Islet precursor cell (in vitro differentiated cells): Measurements from ENCODE around the gene DYRK4.
"Not testable (repeated sequence)": the region's sequence is repeated elsewhere in the genome, so short reads cannot be mapped to it uniquely, and the experiment has no call there.

Source experiments
- DNase-seq: peaks from one replicate; pipeline ENCODE4 v3.0.0-alpha.2; 2018

The DYRK4 gene

DNA sequence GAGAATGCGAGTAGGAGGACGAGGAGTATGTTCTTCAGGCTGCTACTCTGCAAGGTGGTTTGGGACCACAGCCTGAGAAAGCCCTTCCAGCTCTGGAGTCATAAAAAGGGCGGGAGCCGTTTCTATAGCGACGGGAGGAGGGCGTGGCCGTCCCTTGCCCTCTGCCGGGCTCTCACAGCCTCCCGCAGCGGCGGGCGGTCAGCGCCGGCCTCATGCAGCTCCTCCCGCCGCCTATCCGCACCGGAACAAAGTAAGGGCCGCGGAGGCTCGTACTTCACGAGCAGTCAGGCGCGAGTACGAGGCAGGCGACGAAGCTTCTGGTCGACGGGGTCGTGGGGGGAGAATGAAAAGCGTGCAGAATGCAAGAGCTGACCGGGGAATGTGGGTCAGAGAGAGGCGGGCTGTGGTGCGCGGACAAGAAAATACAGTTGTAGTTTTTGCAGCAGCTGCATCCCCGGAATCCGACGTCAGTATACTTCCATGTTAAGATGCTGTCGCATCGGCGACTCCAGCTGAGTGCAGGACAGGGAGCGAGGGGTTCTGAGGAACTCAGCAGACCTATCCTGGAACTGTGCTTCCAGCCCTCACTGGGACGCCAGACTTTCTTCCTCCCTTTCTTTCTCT is at the start of gene DYRK4:
Gene DYRK4 (plus strand): TSS at position 175 of the 624 bp plus-strand sequence. CDS start 38 bp downstream, at position 213.
- DNase-seq = peak; percentile 97

- DNase-seq = no peak
These were observed 43.8 kb upstream of the DYRK4 start for GRCh38 chr12:4518106-4518728.

- DNase-seq = not testable (repeated sequence)
These were observed 38.6 kb upstream of the DYRK4 start for GRCh38 chr12:4523443-4523842.

DNA sequence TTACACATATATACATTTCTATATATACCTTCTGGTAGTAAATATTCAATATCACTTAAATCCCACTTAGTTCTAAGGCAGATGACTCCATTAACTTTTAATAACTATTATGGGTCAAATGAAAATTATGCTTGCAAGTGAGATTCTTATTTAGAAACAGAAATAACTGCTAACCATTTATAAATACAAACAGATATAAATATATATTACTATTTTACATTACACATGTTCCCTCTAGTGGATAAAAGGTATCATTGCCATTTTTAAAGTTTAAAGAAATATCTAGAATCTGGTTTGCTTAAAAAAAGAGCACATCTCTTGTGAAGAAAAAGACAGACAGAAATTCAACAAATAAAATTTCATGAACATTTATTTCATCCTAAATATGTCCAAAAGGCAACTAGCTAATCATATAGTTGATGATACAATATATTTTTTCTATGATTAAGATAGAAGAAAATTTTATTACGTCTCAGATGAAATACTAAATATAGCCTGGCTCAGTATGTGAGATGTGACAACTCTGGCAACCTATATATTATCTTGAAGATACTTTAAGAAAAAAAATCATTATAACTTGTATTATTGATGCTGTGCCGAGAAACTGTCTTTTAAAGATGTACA is 35.0 kb upstream of the DYRK4 start:
- no peak for DNase-seq

DNA sequence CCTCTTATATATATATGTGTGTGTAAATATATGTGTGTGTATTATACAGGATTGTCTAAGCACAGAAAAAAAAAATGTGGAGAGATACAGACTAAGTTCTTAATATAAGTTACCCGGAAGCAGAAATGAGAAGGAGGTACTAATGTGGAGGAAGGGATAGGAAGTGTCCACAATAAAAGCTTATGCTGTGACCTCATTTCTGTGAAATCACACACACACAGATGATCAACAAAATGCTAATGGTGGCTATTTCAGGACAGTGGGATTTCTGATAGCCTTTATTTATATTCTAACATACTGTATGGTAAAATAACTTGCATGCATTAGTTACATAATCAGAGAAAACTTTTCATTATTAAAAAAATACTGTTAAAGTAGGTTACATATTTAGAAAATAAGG is 31.8 kb upstream of the DYRK4 start:
- no peak for DNase-seq

DNA sequence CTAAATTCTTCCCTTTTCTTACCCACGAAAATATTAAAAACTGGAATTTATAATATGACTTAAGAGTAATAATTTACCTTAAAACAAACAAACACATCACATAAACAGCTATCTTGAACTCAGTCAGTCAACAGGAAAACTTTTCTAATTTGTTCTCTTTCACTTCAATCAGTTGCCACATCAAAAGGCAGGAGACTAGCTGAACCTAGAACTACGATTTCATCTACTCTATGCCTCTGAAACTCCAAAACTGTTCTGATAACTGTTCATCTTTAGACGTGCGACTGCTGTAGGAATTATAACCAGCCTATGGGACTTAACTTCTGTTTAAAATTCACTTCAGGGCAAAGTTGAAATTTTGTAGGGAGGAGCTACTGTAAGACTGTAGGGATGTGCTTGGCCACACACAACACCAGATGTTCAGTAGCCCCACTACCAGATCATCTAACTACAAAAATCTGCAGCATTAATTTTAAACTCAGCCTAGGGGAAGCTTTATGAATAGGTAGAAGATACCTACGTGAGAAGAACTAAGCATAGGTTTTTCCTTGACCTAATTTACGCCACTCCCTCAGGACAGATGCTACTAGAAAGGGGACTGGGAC is 30.9 kb upstream of the DYRK4 start:
- DNase-seq = no peak

- DNase-seq = no peak
These were observed 26.9 kb upstream of the DYRK4 start for GRCh38 chr12:4535092-4535491.

DNA sequence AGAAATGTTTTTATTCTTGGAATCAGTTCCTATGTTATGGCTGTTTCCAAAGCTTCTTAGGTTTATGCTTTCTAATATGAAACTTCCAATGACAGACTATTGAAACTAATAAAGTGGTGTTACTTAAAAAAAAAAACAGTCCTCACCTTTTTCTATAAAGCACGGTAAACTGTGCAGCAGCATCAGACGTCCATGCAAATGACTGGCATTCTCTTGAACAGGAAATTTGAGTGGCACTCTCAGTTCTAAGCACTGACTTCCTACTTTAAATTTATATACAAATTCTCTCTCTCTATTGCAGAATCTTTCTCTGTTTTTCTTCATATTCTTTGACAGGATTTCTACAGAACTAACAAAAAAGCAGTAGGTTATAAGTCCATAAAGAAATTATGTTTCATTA is 26.1 kb upstream of the DYRK4 start:
- DNase-seq = no peak

- DNase-seq = peak; percentile 99
These were observed 23.5 kb upstream of the DYRK4 start, which contains the start of gene RAD51AP1 for GRCh38 chr12:4538207-4539160. Gene RAD51AP1, plus strand, starts transcription at chr12:4538890. Its CDS starts 50 bp downstream, at chr12:4538940.

- DNase-seq = no peak
These were observed 22.7 kb upstream of the DYRK4 start for GRCh38 chr12:4539167-4539870.

DNA sequence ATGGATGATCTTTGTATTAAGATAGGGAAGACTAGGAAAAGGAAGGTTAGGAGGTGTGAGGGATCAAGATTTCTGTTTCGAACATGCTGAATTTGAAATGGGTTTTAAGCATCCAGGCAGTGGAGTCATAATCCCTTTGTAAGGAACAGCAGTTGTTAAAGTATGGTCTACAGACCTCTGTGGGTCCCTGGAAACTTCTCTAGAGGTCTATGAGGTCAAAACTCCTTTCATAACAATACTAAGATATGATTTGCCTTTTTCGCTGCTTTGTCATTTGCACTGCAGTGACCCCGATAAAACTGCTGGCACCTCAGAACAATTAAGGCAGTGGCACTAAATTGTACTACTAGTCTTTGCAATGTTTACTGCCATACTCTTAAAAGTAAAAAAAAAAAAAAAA is 21.8 kb upstream of the DYRK4 start:
- no peak for DNase-seq

- no peak for DNase-seq
These were observed 21.4 kb upstream of the DYRK4 start for GRCh38 chr12:4540638-4541037.

- no peak for DNase-seq
These were observed 16.8 kb upstream of the DYRK4 start for GRCh38 chr12:4545195-4545594.

GRCh38 chr12:4552191-4552590 is 9.8 kb upstream of the DYRK4 start:
- no peak for DNase-seq

- no peak for DNase-seq
These were observed 8.1 kb upstream of the DYRK4 start for GRCh38 chr12:4553943-4554342.

DNA sequence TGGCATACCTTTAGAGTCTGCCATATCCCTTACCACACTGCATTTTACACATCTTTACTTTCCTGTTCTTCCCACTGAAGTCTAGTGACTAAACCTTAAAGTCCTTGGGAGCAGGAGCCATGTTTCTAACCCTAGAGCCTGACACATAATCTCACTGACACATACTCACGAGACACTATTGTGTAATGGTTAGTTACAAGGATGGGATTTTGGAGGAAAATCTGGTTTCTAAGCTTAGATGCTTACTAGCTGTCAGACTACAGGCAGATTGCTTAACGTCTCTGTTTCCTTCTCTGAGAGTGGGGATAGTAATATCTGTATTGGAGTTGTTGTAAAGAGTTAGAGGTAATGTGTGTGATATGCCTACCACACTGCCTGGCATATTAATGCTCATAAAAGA is 6.2 kb upstream of the DYRK4 start:
- DNase-seq = no peak

- no peak for DNase-seq
These were observed 5.1 kb upstream of the DYRK4 start for GRCh38 chr12:4556735-4557530.

- no peak for DNase-seq
These were observed 4.4 kb upstream of the DYRK4 start for GRCh38 chr12:4557586-4557985.

DNA sequence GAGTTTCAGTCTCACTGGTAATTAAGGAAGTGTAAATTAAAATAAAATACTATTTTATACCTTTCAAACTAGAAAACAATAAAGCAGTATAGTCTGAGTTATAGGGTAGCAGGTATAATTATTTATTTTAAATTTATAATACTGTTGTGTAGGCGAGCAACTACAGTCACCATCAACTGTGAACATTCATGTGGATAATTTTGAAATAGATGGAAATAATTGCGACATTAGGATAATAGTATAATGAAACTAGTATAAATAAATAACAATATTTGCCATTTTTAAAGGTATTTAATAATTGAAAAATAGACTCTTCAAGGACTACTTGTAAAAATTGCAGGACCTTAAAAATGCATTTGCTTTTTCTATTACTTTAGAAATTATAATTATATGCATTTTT is 3.8 kb upstream of the DYRK4 start:
- DNase-seq = no peak

DNA sequence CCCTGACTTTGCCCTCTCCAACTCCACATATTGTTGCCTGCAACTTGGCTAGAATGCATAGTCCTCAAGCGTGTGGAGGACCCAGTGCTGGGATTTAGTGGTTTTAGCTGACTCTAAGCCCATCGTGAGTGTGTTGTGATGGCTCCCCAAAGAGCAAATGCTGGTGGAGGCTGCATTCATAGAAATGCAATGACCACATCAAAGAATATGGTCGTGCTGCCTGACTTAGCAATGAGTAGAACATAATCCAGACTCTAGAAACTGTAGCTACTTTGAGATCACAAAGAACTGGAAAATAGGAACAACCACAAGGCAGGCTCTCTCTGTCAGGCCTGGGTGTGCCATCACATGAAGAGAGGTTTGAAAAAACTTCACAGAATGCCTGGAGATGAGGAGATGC is 1.3 kb downstream of the DYRK4 start:
- no peak for DNase-seq

DNA sequence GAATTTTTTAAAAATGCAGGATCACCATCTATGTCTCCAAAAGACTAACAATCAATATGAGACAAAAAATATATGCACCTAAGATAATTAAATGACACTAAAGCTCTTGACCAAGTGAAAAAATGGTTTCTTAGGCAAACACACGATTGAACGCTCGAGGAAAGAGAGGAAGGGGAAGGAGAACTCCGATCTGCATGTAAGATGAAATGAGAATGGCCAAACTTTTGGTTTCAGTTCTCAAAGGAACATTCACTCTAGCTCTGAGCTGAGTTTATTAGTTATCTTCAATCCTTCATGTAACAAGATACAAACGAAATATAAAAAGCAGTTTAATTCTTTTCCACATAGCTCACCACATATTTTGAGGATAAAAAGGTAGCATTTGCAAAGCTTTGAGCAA is 2.8 kb downstream of the DYRK4 start:
- no peak for DNase-seq
